Activated CD4-positive, alpha-beta T cell treated with anti-CD3 and anti-CD28 coated beads, Interleukin-2, amount 10 ng/mL, durations not matched to agents 7 days and 5 days (primary cell): ENCODE data around the gene OR10A7. TPM values are rescaled to one million over a fixed set of nuclear protein-coding genes. Genes with fewer than 3 reads are reported as not detected.

ENCODE experiments used
- CTCF ChIA-PET: fragments of 350-600 bp; sonication (Branson Sonifier 250); formaldehyde crosslinking; loops from one replicate; lab custom pipeline; 2021; ENCODE audit warnings: antibody characterized with exemption; lab: Charles Lee
- POLR2A ChIA-PET: fragments of 350-600 bp; sonication (Branson Sonifier 250); formaldehyde crosslinking; loops from one replicate; lab custom pipeline; 2021; ENCODE audit warnings: antibody characterized with exemption; lab: Charles Lee
- DNase-seq: peaks from one replicate; pipeline ENCODE4 v3.0.0-alpha.2; 2020
- H3K27ac Mint-ChIP-seq: one replicate; pipeline ENCODE4 v1.8.0; 2021; ENCODE audit warnings: mild to moderate bottlenecking, moderate library complexity, mixed read lengths
- H3K27me3 Mint-ChIP-seq: one replicate; pipeline ENCODE4 v1.8.0; 2021; ENCODE audit warnings: mixed read lengths
- H3K36me3 Mint-ChIP-seq: one replicate; pipeline ENCODE4 v1.8.0; 2021; ENCODE audit warnings: low read depth, mixed read lengths
- H3K4me1 Mint-ChIP-seq: one replicate; pipeline ENCODE4 v1.8.0; 2021; ENCODE audit warnings: mixed read lengths
- H3K4me3 Mint-ChIP-seq: one replicate; pipeline ENCODE4 v1.8.0; 2021; ENCODE audit warnings: mild to moderate bottlenecking, moderate library complexity, mixed read lengths
- H3K9me3 Mint-ChIP-seq: one replicate; pipeline ENCODE4 v1.8.0; 2021; ENCODE audit warnings: mixed read lengths
- total RNA-seq, 2 experiments: library from RNA; stranded (reverse); gene quantifications; one replicate each; pipeline ENCODE4 v1.2.3, GENCODE V29; 2021

Gene OR10A7
- total RNA-seq, 2 experiments from 2014 or later: not detected

- ChIA-PET CTCF (no interaction called here), POLR2A (no interaction called here)
- no peak overlapping the region for H3K4me3 Mint-ChIP-seq
- H3K9me3 Mint-ChIP-seq: no peaks in the 10 kb centered on the region
- DNase-seq: no peak
- no peak overlapping the region for H3K27ac Mint-ChIP-seq
- H3K27me3 Mint-ChIP-seq: peaks cover 7% of the 10 kb centered on the region
- no peaks in the 10 kb centered on the region for H3K4me1 Mint-ChIP-seq
- H3K36me3 Mint-ChIP-seq: no peaks in the 10 kb centered on the region
These were observed 36.0 kb downstream of the OR10A7 start for GRCh38 chr12:55256831-55257230.

- Mint-ChIP-seq H3K4me1 (no peaks in the 10 kb centered on the region), H3K36me3 (no peaks in the 10 kb centered on the region), H3K27me3 (peaks cover 5% of the 10 kb centered on the region), H3K27ac (no peak overlapping the region), H3K9me3 (no peaks in the 10 kb centered on the region), H3K4me3 (no peak overlapping the region)
- CTCF ChIA-PET: no interaction called here
- DNase-seq: no peak
- POLR2A ChIA-PET: no interaction called here
These were observed 37.5 kb downstream of the OR10A7 start for GRCh38 chr12:55258303-55258702.

Other genes with a start within 250 kb of the OR10A7 start
- 100 to 1,000 TPM; 113 to 136 TPM for gene TESPA1, start 236.3 kb upstream of the OR10A7 start, total RNA-seq
- not detected for gene NEUROD4, start 201.1 kb upstream of the OR10A7 start, total RNA-seq
- gene OR9K2, start 94.6 kb upstream of the OR10A7 start, total RNA-seq: not detected
- not detected for gene OR6C74, start 23.6 kb downstream of the OR10A7 start, total RNA-seq
- gene OR6C6, start 75.5 kb downstream of the OR10A7 start, total RNA-seq: not detected
- gene OR6C1, start 93.3 kb downstream of the OR10A7 start, total RNA-seq: not detected
- not detected for gene OR6C3, start 109.7 kb downstream of the OR10A7 start, total RNA-seq
- gene OR6C75, start 141.9 kb downstream of the OR10A7 start, total RNA-seq: not detected
- gene OR6C65, start 179.5 kb downstream of the OR10A7 start, total RNA-seq: not detected
- not detected for gene OR6C76, start 205.2 kb downstream of the OR10A7 start, total RNA-seq
- gene OR6C2, start 223.1 kb downstream of the OR10A7 start, total RNA-seq: not detected
- gene OR6C70, start 249.1 kb downstream of the OR10A7 start, total RNA-seq: not detected